Subcutaneous abdominal adipose tissue (tissue), 5 donors: Measurements from ENCODE around the gene TELO2.

Experiments used
- H3K27ac ChIP-seq: one replicate; pipeline ENCODE4 v1.7.0; 2013; ENCODE audit warnings: low read depth, mild to moderate bottlenecking, inconsistent platforms, low read length, moderate library complexity
- H3K27me3 ChIP-seq, 5 donors: one replicate each; pipeline ENCODE4 v1.7.0; 2013; ENCODE audit warnings: low read length in 5 of 5, inconsistent platforms in 1 of 5; ENCODE audit not compliant: control insufficient read depth in 5 of 5, insufficient read depth in 4 of 5
- H3K36me3 ChIP-seq, 5 donors: one replicate each; pipeline ENCODE4 v1.7.0; 2013; ENCODE audit warnings: low read length in 5 of 5; ENCODE audit not compliant: control insufficient read depth in 5 of 5, insufficient read depth in 5 of 5
- H3K4me1 ChIP-seq, 5 donors: one replicate each; pipeline ENCODE4 v1.7.0; 2013; ENCODE audit warnings: low read length in 5 of 5, mild to moderate bottlenecking in 3 of 5, moderate library complexity in 1 of 5; ENCODE audit not compliant: control insufficient read depth in 5 of 5, insufficient read depth in 5 of 5
- H3K4me3 ChIP-seq, 5 donors: one replicate each; pipeline ENCODE4 v1.7.0; 2013; ENCODE audit warnings: low read length in 5 of 5, low read depth in 1 of 5
- H3K9ac ChIP-seq, 5 donors: one replicate each; pipeline ENCODE4 v1.7.0; 2013; ENCODE audit warnings: low read length in 5 of 5, mild to moderate bottlenecking in 4 of 5, moderate library complexity in 3 of 5
- H3K9me3 ChIP-seq, 5 donors: one replicate each; pipeline ENCODE4 v1.7.0; 2013; ENCODE audit warnings: low read length in 5 of 5; ENCODE audit not compliant: control insufficient read depth in 5 of 5
- donor health status: healthy.
- donor health status: healthy.
- donor health status: healthy.
- donor health status: healthy.
- donor health status: healthy.

TELO2 gene

GRCh38 chr16:1540556-1540855, 47.3 kb downstream of the TELO2 start:
- H3K36me3 ChIP-seq, result peaks cover 0 to 70% (median 59%) of the 10 kb centered on the region in 5 donors
- no peak overlapping the region for H3K9ac ChIP-seq
- H3K9me3 ChIP-seq, result no peaks in the 10 kb centered on the region
- H3K27me3 ChIP-seq, result peaks cover 0 to 7% (median 6%) of the 10 kb centered on the region in 5 donors
- no peak overlapping the region for H3K4me3 ChIP-seq
- no peak overlapping the region for H3K27ac ChIP-seq
- peaks cover 9 to 100% (median 71%) of the 10 kb centered on the region in 5 donors for H3K4me1 ChIP-seq

- no peaks in the 10 kb centered on the region for H3K9me3 ChIP-seq
- H3K9ac ChIP-seq, result no peak overlapping the region
- H3K36me3 ChIP-seq, result peaks cover 0 to 73% (median 62%) of the 10 kb centered on the region in 5 donors
- H3K4me1 ChIP-seq, result peaks cover 19 to 100% (median 72%) of the 10 kb centered on the region in 5 donors
- peak overlapping the region in 1 of 5 donors; percentile 9 for H3K4me3 ChIP-seq
- H3K27ac ChIP-seq, result no peak overlapping the region
- peaks cover 0 to 5% (median 0%) of the 10 kb centered on the region in 5 donors for H3K27me3 ChIP-seq
Measured at GRCh38 chr16:1541293-1542165, 48.4 kb downstream of the TELO2 start.

GRCh38 chr16:1542166-1542500, 49.0 kb downstream of the TELO2 start:
- Histone ChIP-seq H3K36me3 (peaks cover 0 to 73% (median 60%) of the 10 kb centered on the region in 5 donors), H3K9me3 (no peaks in the 10 kb centered on the region), H3K4me1 (peaks cover 21 to 100% (median 72%) of the 10 kb centered on the region in 5 donors), H3K4me3 (peak overlapping the region in 1 of 5 donors; percentile 22), H3K27me3 (peaks cover 0 to 2% (median 0%) of the 10 kb centered on the region in 5 donors), H3K27ac (no peak overlapping the region), H3K9ac (no peak overlapping the region)

GRCh38 chr16:1542533-1542932, 49.4 kb downstream of the TELO2 start:
- Histone ChIP-seq H3K27ac (peak overlapping the region; percentile 72), H3K9me3 (no peaks in the 10 kb centered on the region), H3K4me3 (peak overlapping the region in 2 of 5 donors; percentile 22 to 23), H3K9ac (no peak overlapping the region), H3K36me3 (peaks cover 0 to 72% (median 57%) of the 10 kb centered on the region in 5 donors), H3K4me1 (peaks cover 21 to 99% (median 69%) of the 10 kb centered on the region in 5 donors), H3K27me3 (peaks cover 0 to 2% (median 0%) of the 10 kb centered on the region in 5 donors)

GRCh38 chr16:1543085-1543896, 50.1 kb downstream of the TELO2 start:
- Histone ChIP-seq H3K36me3 (peaks cover 0 to 65% (median 52%) of the 10 kb centered on the region in 5 donors), H3K27me3 (peaks cover 0 to 2% (median 0%) of the 10 kb centered on the region in 5 donors), H3K9ac (peak overlapping the region in 1 of 5 donors; percentile 19), H3K9me3 (no peaks in the 10 kb centered on the region), H3K4me1 (peaks cover 21 to 99% (median 68%) of the 10 kb centered on the region in 5 donors), H3K4me3 (peak overlapping the region in 3 of 5 donors; percentile 22 to 27 (median 23)), H3K27ac (peak overlapping the region; percentile 72)

- H3K9ac ChIP-seq, result peak overlapping the region in 2 of 5 donors; percentile 2 to 30
- peaks cover 29 to 99% (median 69%) of the 10 kb centered on the region in 5 donors for H3K4me1 ChIP-seq
- peak overlapping the region in 4 of 5 donors; percentile 40 to 50 (median 48) for H3K4me3 ChIP-seq
- H3K36me3 ChIP-seq, result peaks cover 0 to 52% (median 46%) of the 10 kb centered on the region in 5 donors
- no peaks in the 10 kb centered on the region for H3K9me3 ChIP-seq
- peak overlapping the region; percentile 79 for H3K27ac ChIP-seq
- H3K27me3 ChIP-seq, result no peaks in the 10 kb centered on the region
Measured at GRCh38 chr16:1545044-1546040, 52.2 kb downstream of the TELO2 start.

- peaks cover 0 to 49% (median 39%) of the 10 kb centered on the region in 5 donors for H3K36me3 ChIP-seq
- no peaks in the 10 kb centered on the region for H3K27me3 ChIP-seq
- H3K4me1 ChIP-seq, result peaks cover 32 to 99% (median 79%) of the 10 kb centered on the region in 5 donors
- H3K9ac ChIP-seq, result no peak overlapping the region
- peak overlapping the region; percentile 79 for H3K27ac ChIP-seq
- peak overlapping the region in 2 of 5 donors; percentile 48 to 50 for H3K4me3 ChIP-seq
- no peaks in the 10 kb centered on the region for H3K9me3 ChIP-seq
Measured at GRCh38 chr16:1546430-1546829, 53.3 kb downstream of the TELO2 start.

- Histone ChIP-seq H3K9ac (no peak overlapping the region), H3K27ac (peak overlapping the region; percentile 57), H3K4me1 (peaks cover 28 to 93% (median 61%) of the 10 kb centered on the region in 5 donors), H3K4me3 (peak overlapping the region in 2 of 5 donors; percentile 21 to 24), H3K36me3 (peaks cover 2 to 34% (median 29%) of the 10 kb centered on the region in 5 donors), H3K9me3 (no peaks in the 10 kb centered on the region), H3K27me3 (no peaks in the 10 kb centered on the region)
Measured at GRCh38 chr16:1548233-1548632, 55.1 kb downstream of the TELO2 start.

- H3K36me3 ChIP-seq, result peaks cover 2 to 36% (median 32%) of the 10 kb centered on the region in 5 donors
- no peak overlapping the region for H3K9ac ChIP-seq
- peaks cover 28 to 93% (median 58%) of the 10 kb centered on the region in 5 donors for H3K4me1 ChIP-seq
- no peaks in the 10 kb centered on the region for H3K9me3 ChIP-seq
- H3K27ac ChIP-seq, result peak overlapping the region; percentile 57
- peak overlapping the region in 2 of 5 donors; percentile 24 to 30 for H3K4me3 ChIP-seq
- no peaks in the 10 kb centered on the region for H3K27me3 ChIP-seq
Measured at GRCh38 chr16:1548727-1549126, 55.6 kb downstream of the TELO2 start.
